Endothelial cell (in vitro differentiated cells): ENCODE results near the gene P2RX2. TPM values are rescaled to one million over a fixed set of nuclear protein-coding genes. Genes with fewer than 3 reads are reported as not detected.
"Not testable (repeated sequence)": the region's sequence is repeated elsewhere in the genome, so short reads cannot be mapped to it uniquely, and the experiment has no call there.

Experiments
- DNase-seq: peaks from one replicate; pipeline ENCODE4 v3.0.0; 2021; ENCODE audit warnings: low spot score
- H3K27ac Mint-ChIP-seq: one replicate; pipeline ENCODE4 v1.8.0; 2021; ENCODE audit warnings: mixed read lengths, inconsistent platforms; ENCODE audit not compliant: unreplicated experiment
- H3K27me3 Mint-ChIP-seq: one replicate; pipeline ENCODE4 v1.8.0; 2021; ENCODE audit warnings: mild to moderate bottlenecking, moderate library complexity, mixed read lengths, inconsistent platforms; ENCODE audit not compliant: unreplicated experiment
- H3K36me3 Mint-ChIP-seq: one replicate; pipeline ENCODE4 v1.8.0; 2021; ENCODE audit warnings: mild to moderate bottlenecking, low read depth, mixed read lengths, inconsistent platforms; ENCODE audit not compliant: unreplicated experiment
- H3K4me1 Mint-ChIP-seq: one replicate; pipeline ENCODE4 v1.8.0; 2021; ENCODE audit warnings: mild to moderate bottlenecking, mixed read lengths, inconsistent platforms; ENCODE audit not compliant: unreplicated experiment
- H3K4me3 Mint-ChIP-seq: one replicate; pipeline ENCODE4 v1.8.0; 2021; ENCODE audit warnings: mild to moderate bottlenecking, mixed read lengths, inconsistent platforms; ENCODE audit not compliant: unreplicated experiment
- H3K9me3 Mint-ChIP-seq: one replicate; pipeline ENCODE4 v1.8.0; 2021; ENCODE audit warnings: mixed read lengths, inconsistent platforms; ENCODE audit not compliant: unreplicated experiment
- CTCF ChIP-seq: fragments of 200-600 bp; sonication (generic); IDR thresholded peaks from one replicate; pipeline ENCODE4 v1.5.0; 2021; ENCODE audit warnings: antibody characterized with exemption; ENCODE audit not compliant: unreplicated experiment
- total RNA-seq: library from RNA; stranded (reverse); fragmentation: NEBNext Ultra II Directional; extraction: Animal tissue kit (Norgen Biotek cat#: 25700); gene quantifications from one replicate; pipeline ENCODE4 v1.2.1, GENCODE V29; 2021; ENCODE audit not compliant: unreplicated experiment

Gene P2RX2
- total RNA-seq, 1 donor from 2014 or later: not detected

DNA sequence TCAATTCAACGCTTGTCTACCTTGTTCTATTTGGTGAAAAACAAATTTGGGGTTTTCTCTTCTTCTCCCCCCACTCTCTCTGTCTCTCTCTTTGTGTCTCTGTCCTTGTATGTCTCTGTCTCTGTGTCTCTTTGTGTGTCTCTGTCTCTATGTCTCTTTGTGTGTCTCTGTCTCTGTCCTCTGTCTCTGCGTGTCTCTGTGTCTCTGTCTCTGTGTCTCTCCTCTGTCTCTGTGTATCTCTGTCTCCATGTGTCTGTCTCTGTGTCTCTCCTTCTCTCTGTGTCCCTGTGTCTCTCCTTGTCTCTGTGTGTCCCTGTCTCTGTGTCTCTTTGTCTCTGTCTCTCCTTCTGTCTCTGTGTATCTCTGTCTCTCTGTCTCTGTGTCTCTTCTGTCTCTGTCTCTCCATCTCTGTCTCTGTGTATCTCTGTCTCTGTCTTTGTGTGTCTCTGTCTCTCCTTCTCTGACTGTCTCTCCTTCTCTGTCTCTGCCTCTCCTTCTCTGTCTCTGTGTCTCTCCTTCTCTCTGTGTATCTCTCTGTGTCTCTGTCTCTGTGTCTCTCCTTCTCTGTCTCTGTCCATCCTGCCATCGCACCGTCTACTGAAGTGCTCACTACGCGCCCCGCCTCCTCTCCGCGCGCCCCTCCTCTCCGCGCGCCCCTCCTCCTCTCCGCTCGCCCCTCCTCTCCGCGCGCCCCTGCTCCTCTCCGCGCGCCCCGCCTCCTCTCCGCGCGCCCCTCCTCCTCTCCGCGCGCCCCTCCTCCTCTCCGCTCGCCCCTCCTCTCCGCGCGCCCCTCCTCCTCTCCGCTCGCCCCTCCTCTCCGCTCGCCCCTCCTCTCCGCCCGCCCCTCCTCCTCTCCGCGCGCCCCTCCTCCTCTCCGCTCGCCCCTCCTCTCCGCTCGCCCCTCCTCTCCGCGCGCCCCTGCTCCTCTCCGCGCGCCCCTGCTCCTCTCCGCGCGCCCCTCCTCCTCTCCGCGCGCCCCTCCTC is 21.0 kb upstream of the P2RX2 start:
- no peak for TF ChIP-seq CTCF
- peak overlapping the region; percentile 90 for H3K4me3 Mint-ChIP-seq
- H3K4me1 Mint-ChIP-seq: peaks cover 21% of the 10 kb centered on the region
- no peaks in the 10 kb centered on the region for H3K9me3 Mint-ChIP-seq
- H3K36me3 Mint-ChIP-seq: peaks cover 16% of the 10 kb centered on the region
- peaks cover 30% of the 10 kb centered on the region for H3K27me3 Mint-ChIP-seq
- DNase-seq: no peak
- peak overlapping the region; percentile 82 for H3K27ac Mint-ChIP-seq

- peaks cover 18% of the 10 kb centered on the region for H3K4me1 Mint-ChIP-seq
- DNase-seq, H3K9me3 Mint-ChIP-seq, H3K27ac Mint-ChIP-seq, H3K4me3 Mint-ChIP-seq: not testable (repeated sequence)
- H3K36me3 Mint-ChIP-seq: peaks cover 11% of the 10 kb centered on the region
- H3K27me3 Mint-ChIP-seq: peaks cover 31% of the 10 kb centered on the region
These were observed 19.1 kb upstream of the P2RX2 start for GRCh38 chr12:132599502-132599901.

GRCh38 chr12:132600048-132601032 is 18.2 kb upstream of the P2RX2 start:
- H3K36me3 Mint-ChIP-seq: peaks cover 11% of the 10 kb centered on the region
- H3K4me3 Mint-ChIP-seq: peak overlapping the region; percentile 51
- no peak overlapping the region for H3K27ac Mint-ChIP-seq
- DNase-seq: peak; percentile 74
- H3K27me3 Mint-ChIP-seq: peaks cover 31% of the 10 kb centered on the region
- H3K9me3 Mint-ChIP-seq: no peaks in the 10 kb centered on the region
- TF ChIP-seq CTCF: no peak
- H3K4me1 Mint-ChIP-seq: peaks cover 18% of the 10 kb centered on the region

DNA sequence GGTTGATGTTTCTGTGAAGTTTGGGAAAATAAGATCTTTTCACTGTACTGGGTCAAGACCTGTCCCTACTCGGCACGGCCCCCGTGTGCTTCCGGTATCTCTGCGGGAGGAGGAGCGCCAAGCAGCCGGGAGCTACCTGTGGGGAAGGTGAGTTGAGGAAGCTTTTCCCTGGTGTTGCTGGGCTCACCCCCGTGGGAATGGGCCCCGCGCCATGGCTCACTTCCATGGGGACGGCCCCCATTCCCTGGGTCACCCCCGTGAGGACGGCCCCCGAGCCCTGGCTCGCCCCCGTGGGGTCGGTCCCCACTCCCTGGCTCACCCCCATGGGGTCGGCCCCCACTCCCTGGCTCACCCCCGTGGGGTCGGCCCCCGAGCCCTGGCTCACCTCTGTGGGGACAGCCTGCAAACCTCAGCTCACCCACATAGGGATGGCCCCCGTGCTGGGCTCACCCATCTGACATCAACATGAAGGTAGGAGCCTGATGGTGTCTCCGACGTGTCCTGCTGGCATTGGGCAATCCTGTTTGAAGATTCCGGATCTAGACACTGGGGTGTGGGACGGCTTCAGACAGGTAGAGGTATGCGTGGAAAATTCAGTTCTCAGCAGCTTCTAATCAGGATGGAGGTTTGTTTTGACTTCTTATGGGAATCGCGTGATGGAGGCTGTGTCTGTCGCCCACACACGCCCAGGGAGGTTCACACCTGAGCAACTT is 17.2 kb upstream of the P2RX2 start:
- DNase-seq: no peak
- peaks cover 18% of the 10 kb centered on the region for H3K4me1 Mint-ChIP-seq
- peaks cover 31% of the 10 kb centered on the region for H3K27me3 Mint-ChIP-seq
- H3K27ac Mint-ChIP-seq: no peak overlapping the region
- no peak overlapping the region for H3K4me3 Mint-ChIP-seq
- no peaks in the 10 kb centered on the region for H3K9me3 Mint-ChIP-seq
- peaks cover 11% of the 10 kb centered on the region for H3K36me3 Mint-ChIP-seq
- no peak for TF ChIP-seq CTCF
